Vagina (tissue), 2 donors: ENCODE measurements around the gene NLRC3.

Experiments
- CTCF ChIP-seq, 3 experiments: fragments of 450-650 bp in 2 of 3; fragments of 200-600 bp in 1 of 3; sonication (generic) in 1 of 3; IDR thresholded peaks; one replicate each; pipeline ENCODE4 v1.5.1; 2017 to 2019; ENCODE audit warnings: antibody characterized with exemption in 3 of 3, mild to moderate bottlenecking in 2 of 3, moderate library complexity in 2 of 3
- POLR2A ChIP-seq, 2 donors: fragments of 450-650 bp; IDR thresholded peaks; one replicate each; pipeline ENCODE4 v1.6.1; 2017; ENCODE audit warnings: antibody characterized with exemption in 2 of 2, mild to moderate bottlenecking in 2 of 2, moderate library complexity in 2 of 2
- POLR2AphosphoS5 ChIP-seq, 2 donors: sonication (generic); formaldehyde crosslinking; IDR thresholded peaks; one replicate each; pipeline ENCODE4 v1.9.0; 2017; ENCODE audit warnings: antibody characterized with exemption in 2 of 2, mild to moderate bottlenecking in 2 of 2, low read depth in 1 of 2; ENCODE audit not compliant: insufficient read depth in 1 of 2

GRCh38 chr16:3525951-3526350, 51.3 kb downstream of the NLRC3 start:
- TF ChIP-seq CTCF (IDR thresholded peaks at IDR 0.05): no peak
- TF ChIP-seq POLR2A (IDR thresholded peaks at IDR 0.05): no peak
- TF ChIP-seq POLR2AphosphoS5 (IDR thresholded peaks at IDR 0.05; ENCODE audit: insufficient read depth in 1 of 2, low read depth in 1 of 2): no peak
